ENCODE results near the gene POLD4.

DNA sequence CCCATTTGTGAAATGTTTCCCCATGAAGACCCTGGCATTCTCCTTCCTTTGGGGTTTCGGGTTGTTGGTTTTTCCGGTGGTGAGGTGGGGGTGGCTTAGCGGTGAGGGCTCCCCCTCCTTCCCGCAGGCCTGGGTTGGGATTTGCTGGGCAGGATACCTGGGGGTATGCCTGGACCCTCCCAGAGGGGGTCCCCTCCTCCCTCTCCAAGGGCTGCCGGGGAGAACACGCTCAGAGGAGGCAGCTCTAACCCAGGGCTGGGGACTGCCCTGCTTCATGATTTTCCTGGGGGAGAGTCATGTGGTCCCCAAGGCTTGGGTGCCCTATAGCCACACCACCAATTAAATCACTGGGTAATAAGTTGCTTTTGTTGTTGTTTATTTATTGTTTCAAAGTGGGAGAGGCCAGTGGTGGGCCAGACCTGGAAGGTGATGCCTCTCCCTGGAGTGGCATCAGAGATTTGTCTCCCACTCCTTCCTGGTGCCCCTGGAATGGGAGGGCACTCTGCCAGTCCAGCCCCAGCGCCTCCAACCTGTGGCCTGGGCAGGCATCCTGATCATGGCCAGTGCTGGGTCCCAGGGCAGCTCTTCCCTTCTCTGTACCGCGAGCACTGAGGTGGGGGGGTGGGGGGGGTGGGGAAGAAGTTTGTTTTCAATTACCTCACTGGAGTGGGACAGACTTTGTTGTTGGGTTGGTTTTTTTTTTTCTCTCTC is 21.4 kb upstream of the POLD4 start:
- TF ChIP-seq PKNOX1 (IDR thresholded peaks at IDR 0.05) (no peak), FOXK2 (IDR thresholded peaks at IDR 0.05) (no peak), FOXM1 (IDR thresholded peaks at IDR 0.05; ENCODE audit: borderline replicate concordance) (no peak), ELF4 (IDR thresholded peaks at IDR 0.05) (no peak), ARNT (IDR thresholded peaks at IDR 0.05) (no peak), SP1 (IDR thresholded peaks at IDR 0.05) (no peak), SUZ12 (IDR thresholded peaks at IDR 0.05) (no peak), TARDBP (IDR thresholded peaks at IDR 0.05) (no peak)

Measured in HEK293T (cell line).